ENCODE measurements around the gene TUNAR.

Gene TUNAR

DNA sequence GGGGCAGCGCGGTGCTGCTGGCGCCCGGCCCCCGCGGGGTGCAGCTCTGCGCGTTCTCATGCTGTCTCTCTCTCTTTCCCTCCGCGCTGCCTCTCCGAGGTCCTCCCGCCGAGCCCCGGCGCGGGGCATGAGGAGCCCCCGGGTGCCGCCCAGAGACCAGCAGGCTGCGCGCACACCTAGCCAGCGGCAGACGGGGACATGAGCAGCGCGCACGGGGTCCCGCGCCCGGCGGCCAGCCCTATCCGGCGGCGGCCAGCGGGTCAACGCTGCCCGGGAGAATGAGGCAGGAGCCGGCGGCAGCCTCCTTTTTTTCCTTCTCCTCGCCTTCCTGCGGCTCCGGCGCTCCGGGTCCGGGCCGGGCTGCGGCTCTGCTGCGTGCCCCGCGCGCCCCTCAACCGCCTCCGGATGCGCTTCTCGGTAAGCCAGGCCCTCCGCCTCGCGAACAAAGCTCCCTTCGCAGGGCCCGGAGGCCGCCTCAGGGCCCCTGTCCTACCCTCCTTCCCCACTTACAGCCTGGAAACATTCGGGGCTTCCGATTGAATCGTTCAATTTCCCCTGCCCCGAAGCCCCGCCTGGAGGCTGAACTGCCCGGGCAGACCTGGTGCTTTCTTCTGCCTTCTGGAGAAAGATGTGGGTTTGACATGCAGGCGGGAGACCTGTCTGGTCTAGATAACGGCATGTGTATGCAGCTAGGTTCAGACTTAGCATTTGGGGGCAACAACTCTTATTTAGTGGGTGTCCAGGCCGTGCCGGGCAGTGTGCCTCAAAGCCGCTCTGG is at the start of gene TUNAR:
TUNAR (plus strand) TSS at position 72 of the 778 bp plus-strand sequence.
- DNase-seq (ENCODE audit: low spot score): no peak

DNA sequence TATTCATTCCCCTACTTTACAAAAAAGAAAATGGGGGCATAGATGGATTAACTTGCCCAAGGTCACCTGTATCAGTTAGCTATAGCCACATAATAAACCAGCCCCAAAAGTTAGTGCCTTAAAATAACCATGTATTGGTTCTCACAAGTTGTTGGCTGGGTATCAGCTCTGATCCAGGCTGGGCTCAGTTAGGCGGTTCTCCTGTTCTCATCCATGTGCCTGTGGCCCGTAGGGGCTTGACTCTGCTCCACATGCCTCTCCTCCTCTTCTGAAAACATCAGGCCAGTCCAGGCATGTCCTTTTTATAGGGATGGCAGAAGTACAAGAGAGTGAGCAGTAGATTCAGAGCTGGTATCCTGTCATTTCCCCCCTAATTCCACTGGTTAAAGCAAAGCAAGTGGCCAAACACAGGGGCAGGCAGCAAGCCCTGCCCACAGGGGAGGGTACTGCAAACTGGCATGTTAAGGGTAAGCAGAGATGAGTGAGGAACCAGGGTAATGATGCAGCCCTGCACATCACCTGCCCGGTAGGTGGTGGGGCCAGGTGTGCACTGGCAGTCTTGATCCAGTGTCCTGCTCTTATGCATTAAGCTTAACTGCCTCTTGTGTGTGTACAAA is 47.9 kb upstream of the TUNAR start:
- no peak for DNase-seq (ENCODE audit: low spot score)

GRCh38 chr14:95829321-95829720 is 47.3 kb upstream of the TUNAR start:
- DNase-seq (ENCODE audit: low spot score): no peak

GRCh38 chr14:95830386-95830785 is 46.2 kb upstream of the TUNAR start:
- no peak for DNase-seq (ENCODE audit: low spot score)

DNA sequence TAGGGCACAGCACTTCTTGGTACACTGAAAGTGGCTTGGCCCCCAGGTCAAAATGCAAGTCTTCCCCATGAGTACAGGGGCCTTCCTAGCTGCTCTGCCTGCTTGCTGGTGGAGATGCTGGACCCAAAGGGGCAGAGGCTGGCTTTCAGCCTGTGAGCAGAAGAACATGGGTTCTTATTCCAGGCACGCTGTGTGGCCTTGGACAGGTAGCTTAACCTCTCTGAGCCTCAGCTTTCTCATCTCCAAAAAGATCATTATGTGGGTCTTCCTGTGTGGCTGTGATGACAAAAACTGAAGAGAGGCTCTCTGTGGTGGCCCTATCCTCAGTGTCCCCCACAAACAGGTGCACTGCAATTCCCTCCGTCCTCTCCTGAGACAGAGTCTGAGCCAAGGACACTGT is 45.6 kb upstream of the TUNAR start:
- DNase-seq (ENCODE audit: low spot score): no peak

- no peak for DNase-seq (ENCODE audit: low spot score)
These were observed 45.2 kb upstream of the TUNAR start for GRCh38 chr14:95831468-95831867.

DNA sequence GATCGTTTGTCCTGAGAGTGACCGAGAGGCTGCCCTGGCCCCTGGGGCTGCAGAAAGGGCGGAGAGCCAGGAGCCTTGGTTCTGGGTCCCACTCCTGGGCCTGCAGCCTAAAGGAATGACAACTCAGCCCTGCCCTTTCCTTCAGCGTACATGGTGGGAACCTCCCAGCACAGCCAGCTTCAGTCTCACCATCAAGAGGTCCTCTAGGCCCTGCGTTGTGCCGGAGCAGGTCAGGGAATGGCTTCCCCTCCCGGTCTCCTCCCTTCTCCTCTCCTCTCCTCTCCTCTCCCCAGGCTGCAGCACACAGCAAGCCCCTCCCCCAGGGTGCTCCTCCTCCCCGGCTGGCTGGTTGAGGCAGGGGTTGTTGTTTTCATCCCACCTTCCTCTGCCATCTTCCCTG is 44.6 kb upstream of the TUNAR start:
- no peak for DNase-seq (ENCODE audit: low spot score)

GRCh38 chr14:95833429-95833828 is 43.2 kb upstream of the TUNAR start:
- no peak for DNase-seq (ENCODE audit: low spot score)

DNA sequence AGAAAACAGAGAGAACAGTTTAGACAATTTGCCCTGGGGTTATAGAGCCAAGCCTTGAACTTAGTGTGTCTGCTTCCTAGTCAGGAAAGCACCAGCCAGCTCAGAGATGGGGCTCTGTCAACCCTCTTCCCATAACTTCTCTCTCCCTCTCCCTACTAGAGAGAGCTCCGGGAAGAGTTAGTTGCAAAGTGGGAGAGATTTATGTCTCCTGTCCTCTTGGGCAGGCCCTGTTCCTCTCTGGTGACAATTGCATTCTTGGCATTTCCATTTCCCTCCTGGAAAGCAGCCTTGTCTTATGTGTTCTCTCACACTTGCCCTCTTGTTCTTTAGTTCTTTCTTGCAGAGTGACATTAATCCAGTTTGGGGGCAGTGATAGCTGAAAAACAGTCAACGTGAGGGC is 42.1 kb upstream of the TUNAR start:
- DNase-seq (ENCODE audit: low spot score): no peak

- DNase-seq (ENCODE audit: low spot score): no peak
These were observed 41.4 kb upstream of the TUNAR start for GRCh38 chr14:95835121-95835730.

DNA sequence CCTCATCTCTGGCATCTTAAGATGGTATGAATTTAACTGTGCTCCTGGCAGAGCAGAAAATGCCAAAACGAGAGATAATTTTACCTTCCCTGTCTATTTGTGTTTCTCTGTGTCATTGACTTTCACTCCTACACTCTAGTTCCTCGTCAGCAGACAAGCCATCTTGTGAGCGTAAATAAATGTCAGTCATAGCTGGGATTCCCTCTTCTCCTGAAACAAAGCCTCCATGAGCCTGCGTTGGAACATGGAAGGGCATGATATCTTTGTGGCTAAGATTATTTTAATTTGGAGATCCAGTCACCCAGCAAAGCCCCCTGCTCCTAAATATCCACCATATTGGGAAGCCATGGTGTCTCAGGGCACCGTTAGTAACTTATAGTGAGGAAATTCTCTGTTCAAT is 37.8 kb upstream of the TUNAR start:
- DNase-seq (ENCODE audit: low spot score): no peak

DNA sequence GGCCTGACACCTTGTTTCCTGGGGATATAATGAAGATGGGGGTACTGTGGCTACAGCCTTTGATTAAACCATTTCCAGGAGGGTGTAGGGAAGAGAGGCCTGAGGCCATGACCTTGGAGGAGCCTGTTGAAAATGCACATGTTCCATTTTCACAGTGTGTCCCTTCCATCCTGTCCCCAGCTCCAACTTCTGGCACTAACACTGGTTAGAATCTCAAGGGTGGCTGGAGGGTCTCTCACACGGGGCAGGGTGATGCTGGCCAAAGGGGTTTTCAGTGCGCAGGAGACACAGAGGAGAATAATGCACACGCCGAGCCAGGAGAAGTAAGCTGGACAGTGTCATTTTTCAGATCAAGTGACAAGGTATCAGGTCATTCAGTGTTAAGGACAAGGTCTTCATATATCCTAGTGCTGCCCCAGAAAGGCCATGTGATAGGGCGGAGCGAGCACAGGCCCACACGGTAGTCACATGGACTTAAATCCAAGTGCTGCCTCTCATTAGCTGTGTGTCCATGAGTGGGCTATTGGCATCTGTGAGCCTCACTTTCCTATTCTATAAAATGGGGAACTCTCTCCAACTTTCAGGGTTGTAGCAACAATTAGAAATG is 36.4 kb upstream of the TUNAR start:
- no peak for DNase-seq (ENCODE audit: low spot score)

- DNase-seq (ENCODE audit: low spot score): no peak
These were observed 35.0 kb upstream of the TUNAR start for GRCh38 chr14:95841668-95842067.

- no peak for DNase-seq (ENCODE audit: low spot score)
These were observed 26.9 kb upstream of the TUNAR start for GRCh38 chr14:95849761-95850160.

DNA sequence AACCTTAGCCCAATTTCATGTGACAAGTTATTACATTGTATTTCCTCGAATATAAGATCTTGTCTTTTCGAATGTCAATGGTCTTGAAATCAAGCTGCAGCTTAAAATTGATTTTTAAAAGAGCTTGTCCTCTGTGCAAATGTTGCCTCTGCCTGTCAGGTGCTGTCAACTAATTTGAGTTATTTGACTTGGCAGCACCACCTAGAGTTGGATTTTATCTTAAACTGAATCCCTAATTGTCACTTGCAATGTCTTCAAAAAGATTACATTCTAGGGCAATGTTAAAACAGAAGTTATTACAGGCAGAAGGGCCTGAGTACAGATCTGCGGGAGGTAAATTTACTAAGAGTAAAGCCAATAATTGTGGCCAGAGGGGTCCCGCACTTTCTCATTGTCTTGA is 26.2 kb upstream of the TUNAR start:
- no peak for DNase-seq (ENCODE audit: low spot score)

DNA sequence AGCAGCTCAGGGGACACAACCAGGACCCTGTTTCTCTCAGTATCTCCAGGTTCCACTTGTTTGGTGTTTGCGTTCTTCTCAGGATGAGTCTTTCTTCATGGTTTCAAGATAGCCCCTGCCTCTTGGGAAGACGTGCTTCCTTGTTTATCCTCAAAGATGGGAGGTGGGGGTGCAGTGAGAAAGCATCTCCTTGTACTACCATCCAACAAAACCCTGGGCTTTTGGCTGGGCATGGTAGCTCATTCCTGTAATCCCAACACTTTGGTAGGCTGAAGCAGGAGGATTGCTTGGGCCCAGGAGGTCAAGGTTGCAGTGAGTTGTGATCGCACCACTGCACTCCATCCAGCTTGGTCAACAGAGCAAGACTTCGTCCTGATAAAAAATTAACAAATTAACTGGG is 21.0 kb upstream of the TUNAR start:
- DNase-seq (ENCODE audit: low spot score): no peak

- no peak for DNase-seq (ENCODE audit: low spot score)
These were observed 19.4 kb upstream of the TUNAR start for GRCh38 chr14:95857275-95857674.

DNA sequence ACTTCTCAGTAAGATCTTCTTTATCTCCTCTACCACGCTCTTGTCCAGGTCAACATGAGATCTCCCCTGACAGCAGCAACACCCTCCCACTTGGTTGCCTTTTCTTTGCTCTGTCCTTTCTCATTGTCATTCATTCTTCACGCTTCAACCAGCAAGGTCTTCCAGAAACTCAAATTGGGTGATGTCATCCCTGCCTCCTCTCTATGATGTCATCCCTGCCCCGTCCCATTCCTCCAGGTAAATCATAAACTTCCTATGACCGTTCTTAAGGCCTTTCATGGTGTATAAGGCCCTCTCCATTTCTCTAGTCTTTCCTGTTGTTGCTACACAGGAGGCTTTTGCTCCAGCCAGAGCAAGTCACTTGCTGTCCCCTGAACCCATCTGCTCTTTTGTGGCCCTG is 17.7 kb upstream of the TUNAR start:
- no peak for DNase-seq (ENCODE audit: low spot score)

DNA sequence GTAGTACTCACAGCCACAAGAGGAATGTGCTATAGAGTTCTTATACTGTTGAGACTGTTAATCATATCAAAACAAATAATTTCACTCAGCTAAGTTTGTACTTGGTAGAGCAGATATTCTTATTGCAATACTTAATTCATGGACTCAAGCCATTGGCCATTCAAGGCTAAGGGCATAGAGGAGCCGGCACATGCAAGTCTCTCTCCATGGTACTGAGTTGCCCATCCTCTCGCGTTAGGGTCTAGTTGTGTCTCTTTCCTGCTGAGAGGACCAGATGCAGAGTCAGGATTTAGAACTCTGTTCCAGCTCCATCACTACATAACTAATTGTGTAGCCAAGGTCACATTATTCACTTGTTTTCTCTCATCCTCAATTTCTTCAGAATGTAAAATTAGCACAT is 14.4 kb upstream of the TUNAR start:
- DNase-seq (ENCODE audit: low spot score): peak; percentile 21

GRCh38 chr14:95863295-95863694 is 13.3 kb upstream of the TUNAR start:
- DNase-seq (ENCODE audit: low spot score): no peak

- no peak for DNase-seq (ENCODE audit: low spot score)
These were observed 6.9 kb upstream of the TUNAR start for GRCh38 chr14:95869776-95870175.

DNA sequence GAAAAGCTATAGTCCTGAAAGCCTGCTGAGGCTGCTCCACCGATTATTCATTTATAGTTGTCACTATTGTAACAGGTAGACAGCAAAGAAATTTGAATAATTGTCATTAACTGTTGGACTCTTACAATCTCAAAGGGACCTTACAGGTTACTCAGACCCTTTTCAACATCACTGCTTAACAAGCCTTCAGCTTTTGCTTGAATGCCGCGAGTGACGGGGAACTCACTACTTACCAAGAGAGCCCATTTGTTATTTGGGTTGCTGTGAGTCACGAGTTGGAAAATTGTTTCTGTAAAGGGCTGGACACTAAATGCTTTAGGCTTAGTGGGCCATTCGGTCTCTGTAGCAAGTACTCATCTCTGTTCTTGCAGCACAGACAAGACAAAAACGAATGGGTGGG is 5.9 kb upstream of the TUNAR start:
- DNase-seq (ENCODE audit: low spot score): no peak

DNA sequence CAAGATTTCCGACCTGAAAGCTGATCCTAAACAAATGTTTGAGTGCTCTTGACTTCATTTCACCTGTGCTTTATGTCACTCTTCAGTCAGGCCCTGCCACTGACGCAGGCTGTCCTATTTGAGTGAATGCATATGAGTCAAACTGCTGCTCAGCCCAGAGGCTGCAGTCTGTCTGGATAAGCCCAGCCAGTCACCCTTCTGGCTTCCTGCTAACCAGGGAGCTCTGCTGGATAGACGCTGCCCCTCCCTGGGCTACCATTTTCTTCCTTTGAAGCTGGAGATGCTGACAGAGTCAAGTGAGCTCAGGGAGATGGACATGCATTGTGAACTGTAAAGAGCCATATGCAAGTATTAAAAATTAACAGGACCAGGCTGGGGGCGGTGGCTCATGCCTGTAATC is 5.1 kb upstream of the TUNAR start:
- DNase-seq (ENCODE audit: low spot score): no peak

Data from AG08396 (cell line).